Measurements from ENCODE around the gene WDR46. TPM values are rescaled to one million over a fixed set of nuclear protein-coding genes. Genes with fewer than 3 reads are reported as not detected.

Gene WDR46
- total RNA-seq, 1 donor from 2014 or later: 54.5 TPM

- Mint-ChIP-seq H3K27me3 (ENCODE audit: low read depth) (peaks cover 29% of the 10 kb centered on the region), H3K4me3 (peak overlapping the region; percentile 95), H3K36me3 (ENCODE audit: low read depth) (no peaks in the 10 kb centered on the region), H3K27ac (ENCODE audit: unreplicated experiment) (no peak overlapping the region), H3K4me1 (peaks cover 40% of the 10 kb centered on the region), H3K9me3 (no peaks in the 10 kb centered on the region)
- TF ChIP-seq, protein P1, sequence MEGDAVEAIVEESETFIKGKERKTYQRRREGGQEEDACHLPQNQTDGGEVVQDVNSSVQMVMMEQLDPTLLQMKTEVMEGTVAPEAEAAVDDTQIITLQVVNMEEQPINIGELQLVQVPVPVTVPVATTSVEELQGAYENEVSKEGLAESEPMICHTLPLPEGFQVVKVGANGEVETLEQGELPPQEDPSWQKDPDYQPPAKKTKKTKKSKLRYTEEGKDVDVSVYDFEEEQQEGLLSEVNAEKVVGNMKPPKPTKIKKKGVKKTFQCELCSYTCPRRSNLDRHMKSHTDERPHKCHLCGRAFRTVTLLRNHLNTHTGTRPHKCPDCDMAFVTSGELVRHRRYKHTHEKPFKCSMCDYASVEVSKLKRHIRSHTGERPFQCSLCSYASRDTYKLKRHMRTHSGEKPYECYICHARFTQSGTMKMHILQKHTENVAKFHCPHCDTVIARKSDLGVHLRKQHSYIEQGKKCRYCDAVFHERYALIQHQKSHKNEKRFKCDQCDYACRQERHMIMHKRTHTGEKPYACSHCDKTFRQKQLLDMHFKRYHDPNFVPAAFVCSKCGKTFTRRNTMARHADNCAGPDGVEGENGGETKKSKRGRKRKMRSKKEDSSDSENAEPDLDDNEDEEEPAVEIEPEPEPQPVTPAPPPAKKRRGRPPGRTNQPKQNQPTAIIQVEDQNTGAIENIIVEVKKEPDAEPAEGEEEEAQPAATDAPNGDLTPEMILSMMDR (conservative IDR thresholded peaks at IDR 0.05): no peak
- no peak for DNase-seq (ENCODE audit: low read depth, low spot score)
Observed at GRCh38 chr6:33312361-33313104, 23.5 kb upstream of the WDR46 start.

GRCh38 chr6:33306356-33306755 is 17.3 kb upstream of the WDR46 start:
- Mint-ChIP-seq H3K4me3 (no peak overlapping the region), H3K9me3 (no peaks in the 10 kb centered on the region), H3K4me1 (peaks cover 5% of the 10 kb centered on the region), H3K27me3 (ENCODE audit: low read depth) (peaks cover 3% of the 10 kb centered on the region), H3K36me3 (ENCODE audit: low read depth) (no peaks in the 10 kb centered on the region), H3K27ac (ENCODE audit: unreplicated experiment) (no peak overlapping the region)
- TF ChIP-seq, protein P1 (conservative IDR thresholded peaks at IDR 0.05): no peak
- DNase-seq (ENCODE audit: low read depth, low spot score): no peak

- DNase-seq (ENCODE audit: low read depth, low spot score): no peak
- Mint-ChIP-seq H3K27ac (ENCODE audit: unreplicated experiment) (peak overlapping the region; percentile 27), H3K9me3 (no peaks in the 10 kb centered on the region), H3K4me1 (peaks cover 10% of the 10 kb centered on the region), H3K4me3 (no peak overlapping the region), H3K27me3 (ENCODE audit: low read depth) (no peaks in the 10 kb centered on the region), H3K36me3 (ENCODE audit: low read depth) (no peaks in the 10 kb centered on the region)
- TF ChIP-seq, protein P1 (conservative IDR thresholded peaks at IDR 0.05): no peak
Observed at GRCh38 chr6:33305052-33305451, 16.0 kb upstream of the WDR46 start.

DNA sequence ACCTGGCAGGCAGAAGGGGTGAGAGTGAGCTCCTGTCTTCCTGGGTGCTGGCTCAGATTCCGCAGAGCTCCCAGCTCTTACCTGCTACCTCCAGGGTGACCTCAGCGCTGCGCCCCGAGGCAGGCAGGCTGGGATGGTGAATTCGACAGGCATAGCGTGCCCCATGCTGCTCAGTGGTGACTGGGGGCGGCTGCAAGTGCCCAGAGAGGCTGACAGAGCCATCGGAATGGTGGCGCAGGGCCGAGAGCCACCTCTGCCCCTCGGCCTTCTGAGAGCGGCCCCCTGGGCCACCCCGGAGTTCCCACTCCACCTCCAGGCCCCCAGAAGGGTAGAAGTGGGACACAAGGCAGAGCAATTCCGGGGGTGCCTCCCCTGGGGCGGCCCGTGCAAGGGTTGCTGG is 15.2 kb upstream of the WDR46 start:
- TF ChIP-seq, protein P1 (conservative IDR thresholded peaks at IDR 0.05): no peak
- H3K27ac Mint-ChIP-seq (ENCODE audit: unreplicated experiment): no peak overlapping the region
- no peaks in the 10 kb centered on the region for H3K27me3 Mint-ChIP-seq (ENCODE audit: low read depth)
- no peaks in the 10 kb centered on the region for H3K9me3 Mint-ChIP-seq
- H3K4me3 Mint-ChIP-seq: no peak overlapping the region
- H3K4me1 Mint-ChIP-seq: peaks cover 19% of the 10 kb centered on the region
- no peaks in the 10 kb centered on the region for H3K36me3 Mint-ChIP-seq (ENCODE audit: low read depth)
- no peak for DNase-seq (ENCODE audit: low read depth, low spot score)

DNA sequence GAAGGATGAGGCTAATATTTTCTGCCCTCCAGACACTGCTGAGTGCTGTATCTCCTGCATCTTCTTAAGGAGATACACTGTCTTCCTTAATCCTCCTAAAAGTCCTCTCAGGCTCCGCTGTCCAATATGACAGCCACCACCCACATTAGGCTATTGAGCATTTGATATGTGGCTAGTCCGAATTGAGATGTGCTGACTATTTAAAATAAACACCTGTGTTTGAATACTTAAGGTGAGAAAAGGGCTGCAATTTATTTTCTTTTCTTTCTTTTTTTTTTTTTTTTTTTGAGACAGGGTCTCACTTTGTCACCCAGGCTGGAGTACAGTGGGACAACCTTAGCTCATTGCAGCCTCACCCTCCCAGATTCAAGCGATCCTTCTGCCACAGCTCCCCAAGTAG is 12.8 kb upstream of the WDR46 start:
- Mint-ChIP-seq H3K27me3 (ENCODE audit: low read depth) (no peaks in the 10 kb centered on the region), H3K4me1 (peaks cover 32% of the 10 kb centered on the region), H3K9me3 (no peaks in the 10 kb centered on the region), H3K27ac (ENCODE audit: unreplicated experiment) (no peak overlapping the region), H3K4me3 (peak overlapping the region; percentile 99), H3K36me3 (ENCODE audit: low read depth) (no peaks in the 10 kb centered on the region)
- DNase-seq (ENCODE audit: low read depth, low spot score): no peak
- TF ChIP-seq, protein P1 (conservative IDR thresholded peaks at IDR 0.05): no peak
